Fibroblast of lung (primary cell): ENCODE measurements around the gene LRRC8E. TPM values are rescaled to one million over a fixed set of nuclear protein-coding genes. Genes with fewer than 3 reads are reported as not detected.

Source experiments
- DNase-seq, 2 donors: peaks; one replicate each; pipeline versions ENCODE4 v3.0.0 to v3.0.0-alpha.2; 2010; ENCODE audit warnings: low read depth in 2 of 2
- H2AFZ ChIP-seq: 2 replicates; pipeline ENCODE4 v1.5.1; 2012; ENCODE audit warnings: low read length, control low read depth, inconsistent platforms
- H3K27ac ChIP-seq: 2 replicates; pipeline ENCODE4 v1.5.1; 2011; ENCODE audit warnings: low read length, control low read depth; ENCODE audit not compliant: insufficient read depth
- H3K27me3 ChIP-seq: 2 replicates; pipeline ENCODE4 v1.5.1; 2011; ENCODE audit warnings: mild to moderate bottlenecking, low read length; ENCODE audit not compliant: control insufficient read depth, insufficient read depth
- H3K36me3 ChIP-seq: 2 replicates; pipeline ENCODE4 v1.5.1; 2011; ENCODE audit warnings: low read length; ENCODE audit not compliant: control insufficient read depth, insufficient read depth
- H3K4me1 ChIP-seq: 2 replicates; pipeline ENCODE4 v1.5.1; 2011; ENCODE audit warnings: low read length; ENCODE audit not compliant: control insufficient read depth, insufficient read depth; ENCODE audit errors: extremely low read depth
- H3K4me2 ChIP-seq: 2 replicates; pipeline ENCODE4 v1.5.1; 2011; ENCODE audit warnings: low read length, control low read depth; ENCODE audit not compliant: insufficient read depth; ENCODE audit errors: extremely low read depth
- H3K4me3 ChIP-seq, 4 experiments: fragments of 200-600 bp in 1 of 4; sonication (generic) in 1 of 4; replicated peaks in 1 of 4; 2 replicates each; pipeline ENCODE4 v1.5.1; 2011 to 2016; ENCODE audit warnings: low read length in 4 of 4, low read depth in 3 of 4, mild to moderate bottlenecking in 3 of 4, control low read depth in 2 of 4, inconsistent platforms in 1 of 4, mixed read lengths in 1 of 4; ENCODE audit not compliant: insufficient read depth in 1 of 4; ENCODE audit errors: control extremely low read depth in 1 of 4
- H3K79me2 ChIP-seq: 2 replicates; pipeline ENCODE4 v1.5.1; 2012; ENCODE audit warnings: mild to moderate bottlenecking, low read length, inconsistent platforms; ENCODE audit not compliant: control insufficient read depth, insufficient read depth
- H3K9ac ChIP-seq: 2 replicates; pipeline ENCODE4 v1.5.1; 2011; ENCODE audit warnings: mild to moderate bottlenecking, low read length, control low read depth; ENCODE audit not compliant: insufficient read depth
- H3K9me3 ChIP-seq: 2 replicates; pipeline ENCODE4 v1.5.1; 2012; ENCODE audit warnings: low read depth, low read length; ENCODE audit not compliant: control insufficient read depth, insufficient read depth
- H4K20me1 ChIP-seq: 2 replicates; pipeline ENCODE4 v1.5.1; 2011; ENCODE audit warnings: low read length; ENCODE audit not compliant: control insufficient read depth, insufficient read depth; ENCODE audit errors: extremely low read depth
- CTCF ChIP-seq, 2 donors: IDR thresholded peaks in 1 of 2; conservative IDR thresholded peaks in 1 of 2; 1 replicate in 1 of 2; 2 replicates in 1 of 2; pipeline ENCODE4 v1.5.1; 2011 to 2012; ENCODE audit warnings: low read length in 2 of 2, control low read depth in 1 of 2, inconsistent platforms in 1 of 2, low read depth in 1 of 2, mild to moderate bottlenecking in 1 of 2
- EZH2 ChIP-seq: IDR thresholded peaks from 2 replicates; pipeline ENCODE4 v1.5.1; 2012; ENCODE audit warnings: low read length, control low read depth, mild to moderate bottlenecking; ENCODE audit errors: missing control alignments
- polyA plus RNA-seq, 2 donors: library from polyadenylated mRNA; depleted of rRNA in 1 of 2; stranded (reverse) in 1 of 2; unstranded in 1 of 2; fragments of >200 nt; gene quantifications; 2 replicates each; pipeline ENCODE4 v1.2.1, GENCODE V29; 2011 to 2012; ENCODE audit warnings: missing spikeins in 1 of 2
- total RNA-seq: library from RNA; depleted of rRNA; stranded (reverse); fragments of >200 nt; gene quantifications from 2 replicates; pipeline ENCODE4 v1.2.1, GENCODE V29; 2014

LRRC8E gene
- total and polyA plus RNA-seq, 2 donors (not counting 1 experiment from before 2014, with no cell fraction given): 3.0 to 3.7 TPM

- Histone ChIP-seq H2AFZ (no peak overlapping the region), H3K4me2 (no peak overlapping the region), H4K20me1 (no peaks in the 10 kb centered on the region), H3K36me3 (no peaks in the 10 kb centered on the region), H3K79me2 (no peaks in the 10 kb centered on the region), H3K9ac (no peak overlapping the region), H3K9me3 (no peaks in the 10 kb centered on the region), H3K4me1 (no peaks in the 10 kb centered on the region), H3K4me3 (no peak overlapping the region), H3K27ac (no peak overlapping the region), H3K27me3 (no peaks in the 10 kb centered on the region)
- DNase-seq: no peak
- no peak for TF ChIP-seq CTCF (conservative IDR thresholded peaks at IDR 0.05 in 1 of 2, IDR thresholded peaks at IDR 0.05 in 1 of 2; ENCODE audit: low read depth in 1 of 2, low read length in 2 of 2)
- TF ChIP-seq EZH2: no peak
Observed at GRCh38 chr19:7844405-7844804, 43.9 kb upstream of the LRRC8E start.

GRCh38 chr19:7844951-7845350 lies 43.4 kb upstream of the LRRC8E start:
- H3K4me3 ChIP-seq: no peak overlapping the region
- H3K4me1 ChIP-seq: no peaks in the 10 kb centered on the region
- DNase-seq: no peak
- H3K36me3 ChIP-seq: no peaks in the 10 kb centered on the region
- H3K9ac ChIP-seq: no peak overlapping the region
- no peaks in the 10 kb centered on the region for H3K79me2 ChIP-seq
- no peak overlapping the region for H3K4me2 ChIP-seq
- H3K9me3 ChIP-seq: no peaks in the 10 kb centered on the region
- no peak for TF ChIP-seq CTCF (conservative IDR thresholded peaks at IDR 0.05 in 1 of 2, IDR thresholded peaks at IDR 0.05 in 1 of 2; ENCODE audit: low read depth in 1 of 2, low read length in 2 of 2)
- no peak for TF ChIP-seq EZH2
- no peaks in the 10 kb centered on the region for H3K27me3 ChIP-seq
- H2AFZ ChIP-seq: no peak overlapping the region
- H3K27ac ChIP-seq: no peak overlapping the region
- H4K20me1 ChIP-seq: no peaks in the 10 kb centered on the region

- Histone ChIP-seq H3K9ac (no peak overlapping the region), H3K9me3 (no peaks in the 10 kb centered on the region), H3K79me2 (no peaks in the 10 kb centered on the region), H3K27ac (no peak overlapping the region), H3K4me2 (no peak overlapping the region), H3K4me1 (no peaks in the 10 kb centered on the region), H3K27me3 (no peaks in the 10 kb centered on the region), H3K4me3 (no peak overlapping the region), H4K20me1 (no peaks in the 10 kb centered on the region), H3K36me3 (no peaks in the 10 kb centered on the region), H2AFZ (no peak overlapping the region)
- TF ChIP-seq CTCF (conservative IDR thresholded peaks at IDR 0.05 in 1 of 2, IDR thresholded peaks at IDR 0.05 in 1 of 2; ENCODE audit: low read depth in 1 of 2, low read length in 2 of 2): no peak
- TF ChIP-seq EZH2: no peak
- DNase-seq: no peak
Observed at GRCh38 chr19:7845390-7846154, 42.7 kb upstream of the LRRC8E start.
